ENCODE results near the gene PDE2A.

The PDE2A gene

GRCh38 chr11:72673943-72674828, at the start of gene PDE2A:
Gene PDE2A, minus strand, starts transcription at chr11:72674422. Its CDS starts 215 bp downstream, at chr11:72674207.
- no peak for DNase-seq (ENCODE audit: low read depth in 2 of 2)

GRCh38 chr11:72723508-72723907, 49.3 kb upstream of the PDE2A start:
- DNase-seq (ENCODE audit: low read depth in 2 of 2): no peak

DNA sequence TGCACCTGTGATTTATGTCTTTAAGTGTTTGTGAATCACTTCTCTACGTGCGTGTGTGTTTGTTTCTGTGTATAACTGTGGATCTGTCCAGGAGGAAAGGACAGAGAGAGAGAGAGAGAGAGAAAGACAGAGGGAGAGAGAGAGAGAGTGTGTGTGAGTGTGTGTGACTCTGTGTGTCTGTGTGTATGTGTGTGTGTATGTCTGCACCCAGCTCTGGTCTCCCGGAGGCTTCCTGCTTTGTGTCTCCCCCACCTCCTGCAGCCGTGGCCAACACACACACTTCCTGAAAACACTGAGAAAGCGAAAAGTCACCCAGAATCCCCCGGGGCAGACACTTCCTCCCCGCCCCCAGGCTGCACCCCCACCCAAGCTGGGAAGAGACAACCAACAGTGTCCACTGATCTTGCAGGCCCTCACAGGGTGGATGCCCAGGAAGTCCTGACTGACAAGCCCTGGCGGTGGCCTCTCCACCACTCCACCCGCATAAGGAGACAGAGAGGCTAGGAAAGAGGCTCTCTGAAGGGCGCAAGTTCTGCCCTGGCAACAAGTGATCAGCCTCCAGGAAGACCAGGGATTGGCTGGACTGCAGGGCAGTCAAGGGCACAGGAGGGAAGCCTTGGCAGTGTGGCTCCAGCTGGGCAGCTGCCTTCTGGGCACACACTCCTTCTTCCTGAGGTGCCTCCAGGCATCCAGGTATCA, 48.0 kb upstream of the PDE2A start:
- DNase-seq (ENCODE audit: low read depth in 2 of 2): peak; percentile 67 to 78

GRCh38 chr11:72721689-72722049, 47.4 kb upstream of the PDE2A start:
- peak in 1 of 2 donors; percentile 22 for DNase-seq (ENCODE audit: low read depth in 2 of 2)

GRCh38 chr11:72721276-72721675, 47.1 kb upstream of the PDE2A start:
- DNase-seq (ENCODE audit: low read depth in 2 of 2): no peak

- DNase-seq (ENCODE audit: low read depth in 2 of 2): no peak
These were observed 46.6 kb upstream of the PDE2A start for GRCh38 chr11:72720784-72721183.

- no peak for DNase-seq (ENCODE audit: low read depth in 2 of 2)
These were observed 45.8 kb upstream of the PDE2A start for GRCh38 chr11:72720047-72720446.

DNA sequence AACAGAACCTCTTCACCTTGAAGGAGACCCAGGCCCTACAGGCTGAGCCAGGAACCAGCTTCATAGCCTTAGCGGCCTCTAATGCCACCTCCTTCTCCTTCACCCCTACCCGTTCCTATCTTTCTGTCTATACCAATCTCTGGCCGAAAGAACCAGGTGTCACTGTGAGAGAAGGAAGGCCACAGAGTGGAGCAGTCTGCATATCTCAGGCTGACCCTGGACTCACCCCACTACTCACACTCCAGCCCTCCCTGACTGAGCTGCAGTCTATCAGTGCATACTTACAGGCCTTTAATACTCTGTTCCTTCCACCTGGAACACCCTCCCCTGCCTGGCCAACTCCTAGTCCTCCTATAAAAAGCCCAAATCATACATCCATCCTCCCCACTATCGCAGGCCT, 45.3 kb upstream of the PDE2A start:
- no peak for DNase-seq (ENCODE audit: low read depth in 2 of 2)

DNA sequence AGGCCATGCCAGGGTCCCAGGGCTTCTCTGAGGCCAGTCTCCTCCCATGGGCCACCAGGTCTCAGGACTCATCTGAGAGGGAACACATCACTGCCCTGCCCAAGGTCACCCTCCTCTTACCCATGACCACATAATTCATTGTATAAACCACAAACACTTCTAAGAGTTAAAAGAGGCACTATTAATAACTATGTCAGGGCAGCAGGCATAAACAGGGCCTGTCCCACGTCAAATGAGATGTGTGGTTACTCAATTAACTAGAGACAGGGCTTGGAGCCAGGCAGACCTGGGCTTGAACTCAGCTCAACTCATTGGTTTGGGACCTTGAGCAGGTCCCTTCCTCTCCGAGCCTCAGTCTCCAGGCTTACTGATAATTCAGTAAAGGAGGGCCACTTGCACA, 44.9 kb upstream of the PDE2A start:
- DNase-seq (ENCODE audit: low read depth in 2 of 2): no peak

- no peak for DNase-seq (ENCODE audit: low read depth in 2 of 2)
These were observed 43.9 kb upstream of the PDE2A start for GRCh38 chr11:72718101-72718501.

GRCh38 chr11:72716788-72717435, 42.7 kb upstream of the PDE2A start:
- DNase-seq (ENCODE audit: low read depth in 2 of 2): no peak

DNA sequence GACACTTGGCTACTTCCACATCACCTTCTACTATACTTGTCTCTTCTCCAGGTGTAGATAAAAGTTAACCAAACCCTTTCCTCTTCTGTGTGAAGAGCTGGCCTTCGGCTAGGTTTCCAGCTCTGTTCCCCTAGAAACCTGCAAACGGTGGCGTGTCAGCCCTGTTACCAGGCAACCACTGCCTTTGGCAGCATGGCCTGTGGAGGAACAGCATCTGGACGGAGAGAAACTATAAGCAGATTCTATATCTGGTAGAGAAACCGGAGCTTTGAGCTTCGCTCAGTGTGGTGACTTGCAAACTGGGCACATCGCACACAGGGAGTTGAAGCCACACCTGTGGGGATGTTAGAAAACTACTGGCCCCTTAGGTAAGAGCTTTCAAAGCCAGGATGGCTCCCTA, 42.1 kb upstream of the PDE2A start:
- no peak for DNase-seq (ENCODE audit: low read depth in 2 of 2)

- no peak for DNase-seq (ENCODE audit: low read depth in 2 of 2)
These were observed 38.6 kb upstream of the PDE2A start for GRCh38 chr11:72712841-72713240.

- DNase-seq (ENCODE audit: low read depth in 2 of 2): no peak
These were observed 38.0 kb upstream of the PDE2A start for GRCh38 chr11:72712168-72712751.

- DNase-seq (ENCODE audit: low read depth in 2 of 2): no peak
These were observed 36.9 kb upstream of the PDE2A start for GRCh38 chr11:72711141-72711540.

DNA sequence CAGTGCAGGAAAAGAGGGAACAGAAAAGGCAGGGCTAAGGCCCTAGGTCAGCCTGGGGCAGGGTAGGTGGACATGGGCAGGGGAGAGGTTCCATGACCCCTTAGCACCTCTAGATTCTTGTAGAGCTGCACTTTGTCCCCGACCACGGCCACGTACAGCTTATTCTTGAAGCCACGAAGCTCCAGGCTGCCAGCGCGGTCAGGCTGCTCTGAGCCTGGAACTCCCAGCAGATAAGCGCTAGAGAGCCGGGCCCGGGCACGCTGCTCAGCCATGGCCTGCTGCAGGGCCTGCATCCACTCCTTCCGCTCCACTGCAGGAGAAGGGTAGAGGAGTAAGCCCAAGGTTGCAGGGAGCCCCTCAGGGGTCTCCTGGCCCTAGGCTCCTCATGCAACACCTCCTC, 36.1 kb upstream of the PDE2A start:
- no peak for DNase-seq (ENCODE audit: low read depth in 2 of 2)

- no peak for DNase-seq (ENCODE audit: low read depth in 2 of 2)
These were observed 35.4 kb upstream of the PDE2A start for GRCh38 chr11:72709478-72710238.

DNA sequence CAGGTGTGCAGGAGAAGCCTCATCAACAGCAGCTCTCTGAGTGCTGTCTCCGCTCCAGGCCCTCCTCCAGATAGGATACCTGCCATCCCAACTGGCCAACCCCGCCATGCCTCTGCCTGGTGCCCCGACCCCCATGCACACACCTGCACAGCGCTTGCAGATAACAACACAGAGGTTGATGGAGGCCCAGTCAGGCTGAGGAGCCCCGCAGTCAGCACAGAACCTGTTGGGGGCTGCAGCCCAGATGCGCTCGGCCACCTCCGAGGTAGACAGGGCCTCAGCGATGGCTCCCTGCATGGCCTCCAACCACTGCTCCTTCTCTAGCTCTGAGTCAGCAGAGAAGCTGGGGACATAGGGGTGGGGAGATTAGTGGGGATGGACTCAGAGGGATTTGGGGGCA, 32.8 kb upstream of the PDE2A start:
- DNase-seq (ENCODE audit: low read depth in 2 of 2): no peak

GRCh38 chr11:72706579-72706978, 32.4 kb upstream of the PDE2A start:
- no peak for DNase-seq (ENCODE audit: low read depth in 2 of 2)

DNA sequence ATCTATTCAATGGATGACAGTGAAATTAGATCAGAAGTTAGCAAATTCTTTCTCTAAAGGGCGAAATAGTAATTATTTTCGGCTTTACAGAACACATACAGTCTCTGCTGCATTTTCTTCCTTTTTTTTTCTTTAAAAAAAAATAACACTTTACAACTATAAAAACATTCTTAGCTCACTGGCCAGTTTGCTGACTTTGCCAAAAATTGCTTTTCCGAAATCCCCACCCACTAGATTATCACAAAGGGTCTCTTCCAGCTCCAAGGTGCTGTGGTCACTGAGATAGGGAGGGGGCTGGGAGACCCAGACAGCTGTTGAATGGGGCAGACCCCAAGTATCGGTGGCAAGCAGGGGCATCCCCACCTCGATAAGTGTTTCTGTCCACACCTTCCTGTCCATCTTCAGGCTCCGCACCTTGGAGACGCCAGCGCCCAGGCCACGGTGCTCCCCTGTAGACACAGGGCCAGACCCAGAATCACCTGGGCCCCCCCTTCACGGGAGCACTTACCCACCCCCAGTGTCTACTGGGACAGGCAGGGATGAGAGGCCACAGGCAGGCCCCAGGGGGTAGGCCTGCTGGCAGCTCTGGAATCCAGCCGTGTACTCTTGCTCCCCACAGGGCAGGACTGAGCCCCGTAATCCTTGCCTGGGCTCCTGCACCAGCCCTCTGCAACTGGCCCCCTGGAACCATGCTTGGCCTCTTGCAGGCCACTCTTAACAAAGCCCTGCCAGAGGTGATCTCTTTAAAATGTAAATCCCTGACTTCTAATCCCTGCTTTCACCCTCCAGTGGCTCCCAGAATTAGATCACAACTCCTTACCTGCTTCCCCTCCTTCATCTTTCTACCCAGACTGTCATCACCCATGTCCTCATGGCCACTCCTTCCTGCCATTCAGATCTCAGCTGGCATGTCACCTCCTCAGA, 31.5 kb upstream of the PDE2A start:
- no peak for DNase-seq (ENCODE audit: low read depth in 2 of 2)
